Sciatic nerve (tissue), 2 donors: Measurements from ENCODE around the gene MAGEA1. TPM values are rescaled to one million over a fixed set of nuclear protein-coding genes. Genes with fewer than 3 reads are reported as not detected.

Experiments
- ATAC-seq: fragments of 200-7000 bp; cut with Tn5 transposase; one replicate; pipeline ENCODE4 v1.9.1; 2020; ENCODE audit warnings: mild to moderate bottlenecking, moderate library complexity
- DNase-seq: peaks from one replicate; pipeline ENCODE4 v3.0.0-alpha.2; 2020; ENCODE audit warnings: low spot score
- intact Hi-C: fragments of 100-400 bp; cut with DNase I; formaldehyde crosslinking; loops from one replicate; pipeline ENCODE4 v1.14.2; 2022
- total RNA-seq: library from RNA; stranded (reverse); fragmentation: NEBNext Ultra II Directional; extraction: Animal tissue kit (Norgen Biotek cat#: 25700); gene quantifications from one replicate; pipeline ENCODE4 v1.2.1, GENCODE V29; 2021
- donor health status: DM: no; HTN: no; CAD: no.
- donor health status: DM: no; HTN: no; CAD: no.

Gene MAGEA1
- total RNA-seq, 1 donor from 2014 or later, result not detected

DNA sequence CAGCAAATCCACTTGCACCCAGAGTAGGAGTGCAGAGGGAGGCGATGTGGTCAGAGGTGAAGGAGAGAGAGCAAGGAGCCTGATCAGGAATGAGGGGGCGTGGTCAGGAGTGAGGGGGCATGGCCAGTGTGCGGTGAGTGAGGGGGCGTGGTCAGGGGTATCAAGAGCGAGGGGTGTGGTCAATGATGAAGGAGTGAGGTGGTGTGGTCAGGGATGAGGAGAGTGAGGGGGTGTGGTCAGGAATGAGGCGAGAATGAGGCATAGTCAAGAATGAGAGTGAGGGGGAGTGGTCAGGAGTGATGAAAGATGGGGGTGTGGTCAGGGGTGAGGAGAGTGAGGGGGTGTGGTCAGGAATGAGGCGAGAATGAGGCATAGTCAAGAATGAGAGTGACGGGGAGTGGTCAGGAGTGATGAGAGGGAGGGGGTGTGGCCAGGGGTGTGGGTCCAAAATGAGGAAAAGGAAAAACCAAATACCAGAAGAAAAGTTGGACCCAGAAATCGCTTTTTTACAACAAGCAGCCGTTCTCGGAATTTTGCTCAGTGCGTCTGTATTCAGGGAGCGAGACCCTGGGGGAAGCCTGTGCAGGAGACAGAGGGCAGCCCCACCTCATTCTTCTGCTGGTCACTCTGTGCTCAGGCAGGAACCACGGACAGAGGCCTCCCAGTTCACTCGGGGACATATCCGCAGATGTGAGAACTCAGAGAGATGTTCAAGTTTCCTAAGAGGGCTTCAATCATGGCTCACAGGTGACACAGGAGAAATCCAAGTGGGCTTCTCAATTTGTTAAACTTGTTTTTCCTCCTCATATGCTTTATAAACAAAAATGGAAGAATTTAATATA lies 47.5 kb downstream of the MAGEA1 start:
- intact Hi-C loops, result no loop called here
- peak; percentile 91 for ATAC-seq
- DNase-seq, result peak; percentile 71

Other genes starting within 250 kb of the MAGEA1 start
- gene PNMA5, start 185.2 kb upstream of the MAGEA1 start, total RNA-seq, result not detected
- gene PNMA3, start 122.8 kb upstream of the MAGEA1 start, total RNA-seq, result 1.1 TPM
- 4.9 TPM for gene PNMA6A, start 106.8 kb upstream of the MAGEA1 start, total RNA-seq
- not detected for gene PNMA6F, start 142.5 kb downstream of the MAGEA1 start, total RNA-seq
- 11.4 TPM for gene ZNF275, start 154.9 kb downstream of the MAGEA1 start, total RNA-seq
- not detected for gene PNMA6E, start 222.1 kb downstream of the MAGEA1 start, total RNA-seq
- 0.85 TPM for gene ZFP92, start 232.2 kb downstream of the MAGEA1 start, total RNA-seq